Measurements from ENCODE around the gene CDH8. TPM values are rescaled to one million over a fixed set of nuclear protein-coding genes. Genes with fewer than 3 reads are reported as not detected.

Gene CDH8
- total and polyA plus RNA-seq, 9 donors: 0.42 to 2.9 (median 1.5) TPM

DNA sequence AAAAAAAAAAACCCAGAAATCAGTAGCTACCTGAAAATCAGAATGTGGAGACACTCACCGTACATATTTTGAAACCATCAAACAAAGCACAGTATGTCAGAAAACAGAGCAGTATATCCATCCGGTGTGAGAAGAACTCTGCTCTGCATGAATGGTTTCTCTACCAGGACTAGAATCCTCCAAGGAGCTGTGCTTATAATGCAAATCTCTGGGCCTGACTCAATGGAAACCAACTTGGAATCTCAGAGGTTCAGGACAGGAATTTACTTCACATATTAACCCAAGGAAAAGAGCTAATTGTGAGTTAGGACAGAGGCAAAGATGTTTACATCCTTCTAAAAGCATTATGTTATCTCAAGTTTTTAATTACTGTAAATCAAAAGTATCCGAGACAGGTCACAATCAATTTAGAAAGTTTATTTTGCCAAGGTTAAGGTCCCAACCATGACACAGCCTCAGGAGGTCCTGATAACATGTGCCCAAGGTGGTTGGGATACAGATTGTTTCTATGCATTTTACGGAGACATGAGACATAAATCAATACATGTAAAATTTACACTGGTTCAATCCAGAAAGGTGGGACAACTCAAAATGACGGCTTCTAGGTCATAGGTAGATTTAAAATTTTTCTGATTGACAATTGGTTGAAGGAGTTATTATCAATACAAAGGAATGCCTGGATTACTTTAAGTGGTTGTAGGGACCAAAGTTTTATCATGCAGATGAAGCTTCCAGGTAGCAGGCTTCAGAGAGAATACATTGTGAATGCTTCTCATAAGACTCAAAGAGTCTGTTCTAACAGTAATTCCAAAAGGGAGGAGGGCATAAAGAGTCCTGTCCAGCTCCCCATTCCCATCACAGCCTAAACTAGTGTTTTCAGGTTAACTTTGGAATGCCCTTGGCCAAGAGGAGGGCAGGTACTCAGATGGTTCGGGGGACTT, 164.1 kb downstream of the CDH8 start:
- Histone ChIP-seq H3K4me3 (no peak overlapping the region), H3K27ac (no peak overlapping the region), H3K9me3 (no peaks in the 10 kb centered on the region), H3K27me3 (no peaks in the 10 kb centered on the region), H3K4me1 (ENCODE audit: insufficient read depth) (no peaks in the 10 kb centered on the region), H3K36me3 (no peaks in the 10 kb centered on the region)
- intact Hi-C loops (cut with DNase I): no loop called here
- WGBS, 3 donors: 86 to 88% (median 87%) methylated on average over 6 of the region's 6 CpGs
- DNase-seq: no peak
- no peak for TF ChIP-seq CTCF (IDR thresholded peaks at IDR 0.05)
- no peak for TF ChIP-seq EP300 (IDR thresholded peaks at IDR 0.05)
- no peak for TF ChIP-seq POLR2A (IDR thresholded peaks at IDR 0.05)

DNA sequence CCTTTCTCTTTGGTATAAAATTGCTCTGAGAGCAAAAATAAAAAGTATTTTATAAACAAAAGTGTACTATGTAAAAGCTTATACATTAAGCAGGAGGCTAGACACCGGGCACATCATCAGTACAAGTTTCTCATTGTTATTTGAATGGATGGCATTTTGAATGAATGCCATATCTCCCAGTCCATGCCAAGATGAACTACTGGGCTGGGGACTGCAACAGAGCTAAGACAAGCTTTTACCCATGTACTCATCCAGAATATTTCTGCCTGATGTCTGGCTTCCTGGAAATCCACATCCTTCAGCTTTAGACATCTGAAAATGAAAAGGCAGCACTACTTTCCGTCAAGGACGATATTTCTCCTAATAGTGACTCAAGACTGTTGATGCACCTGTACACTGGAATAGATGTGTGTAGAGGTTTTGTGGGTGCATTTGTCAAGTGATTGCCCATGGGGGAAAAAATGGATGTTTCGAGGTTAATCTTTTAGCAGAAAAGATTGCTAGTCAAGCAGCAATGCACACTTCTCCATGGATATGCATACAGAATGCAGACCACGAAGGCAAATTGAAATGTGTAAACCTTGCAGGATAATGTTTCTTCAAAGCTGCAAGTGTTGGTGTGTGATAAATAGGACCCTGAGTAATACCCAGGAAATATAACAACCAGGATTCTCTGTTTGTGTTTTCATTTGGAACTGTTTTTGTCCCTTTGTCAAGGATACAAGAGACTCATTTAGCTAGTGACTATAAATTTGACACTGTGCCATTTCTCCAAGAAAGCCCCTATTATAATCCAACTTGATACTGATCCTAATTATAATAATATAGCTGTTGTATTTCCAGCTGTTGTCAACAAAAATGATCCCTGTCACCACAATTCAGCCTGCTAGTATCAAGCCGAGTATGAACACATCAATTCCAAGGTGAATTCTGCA, 173.8 kb downstream of the CDH8 start:
- no peak overlapping the region for H3K27ac ChIP-seq
- 78 to 89% (median 80%) methylated on average over 6 of the region's 6 CpGs for WGBS, 3 donors
- H3K4me1 ChIP-seq (ENCODE audit: insufficient read depth): no peaks in the 10 kb centered on the region
- no peak overlapping the region for H3K4me3 ChIP-seq
- H3K9me3 ChIP-seq: no peaks in the 10 kb centered on the region
- no peaks in the 10 kb centered on the region for H3K27me3 ChIP-seq
- no peaks in the 10 kb centered on the region for H3K36me3 ChIP-seq
- no peak for DNase-seq
- intact Hi-C loops (cut with DNase I): no loop called here
- TF ChIP-seq POLR2A (IDR thresholded peaks at IDR 0.05) (no peak), CTCF (IDR thresholded peaks at IDR 0.05) (no peak), EP300 (IDR thresholded peaks at IDR 0.05) (no peak)

- WGBS, 3 donors: 54 to 83% (median 63%) methylated on average over 1 of the region's 1 CpG
- H3K27me3 ChIP-seq: no peaks in the 10 kb centered on the region
- no peak overlapping the region for H3K4me3 ChIP-seq
- DNase-seq: no peak
- H3K9me3 ChIP-seq: no peaks in the 10 kb centered on the region
- H3K27ac ChIP-seq: no peak overlapping the region
- no peaks in the 10 kb centered on the region for H3K36me3 ChIP-seq
- intact Hi-C loops (cut with DNase I): no loop called here
- TF ChIP-seq POLR2A (IDR thresholded peaks at IDR 0.05) (no peak), CTCF (IDR thresholded peaks at IDR 0.05) (no peak), EP300 (IDR thresholded peaks at IDR 0.05) (no peak)
- peaks cover 3% of the 10 kb centered on the region for H3K4me1 ChIP-seq (ENCODE audit: insufficient read depth)
Observed at GRCh38 chr16:61858988-61859387, 177.2 kb downstream of the CDH8 start.

DNA sequence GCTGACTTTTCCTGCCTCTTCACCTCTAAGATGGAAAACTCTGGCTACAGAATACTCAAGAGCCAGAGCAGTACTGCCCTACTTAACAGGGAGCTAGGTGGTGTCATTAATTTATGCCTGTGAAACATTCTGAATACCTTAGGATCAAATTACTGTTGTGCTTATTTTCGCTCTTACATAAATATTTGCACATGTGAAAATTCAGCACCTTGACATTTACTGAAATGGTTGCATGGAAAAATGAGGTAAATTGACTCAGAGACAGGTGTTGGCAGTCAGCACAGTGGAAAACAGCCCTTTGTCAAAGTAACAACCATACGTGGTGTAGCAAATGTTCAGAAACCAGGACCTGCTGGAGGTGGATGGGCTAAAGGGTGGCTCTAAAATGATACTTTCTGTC, 193.6 kb downstream of the CDH8 start:
- Histone ChIP-seq H3K36me3 (no peaks in the 10 kb centered on the region), H3K4me1 (ENCODE audit: insufficient read depth) (no peaks in the 10 kb centered on the region), H3K4me3 (no peak overlapping the region), H3K27me3 (no peaks in the 10 kb centered on the region), H3K9me3 (no peaks in the 10 kb centered on the region), H3K27ac (no peak overlapping the region)
- WGBS, 3 donors: 72 to 83% (median 72%) methylated on average over 2 of the region's 2 CpGs
- no peak for DNase-seq
- TF ChIP-seq POLR2A (IDR thresholded peaks at IDR 0.05) (no peak), CTCF (IDR thresholded peaks at IDR 0.05) (no peak), EP300 (IDR thresholded peaks at IDR 0.05) (no peak)
- intact Hi-C loops (cut with DNase I): no loop called here
